Natural killer cell treated with Interleukin-12 subunit alpha and Interleukin-12 subunit beta and Interleukin-15 and Interleukin-18, amount 100 ng/mL, for 72 hours (primary cell): ENCODE results near the gene CDCA5. TPM values are rescaled to one million over a fixed set of nuclear protein-coding genes. Genes with fewer than 3 reads are reported as not detected.

Experiments
- ATAC-seq, 2 donors: fragments of 150-1000 bp; cut with Tn5 transposase in 1 of 2; sonication (Bioruptor Pico), chemical (Tn5 transposase) in 1 of 2; 2 replicates each; pipeline ENCODE4 v1.10.0; 2021
- DNase-seq: peaks from one replicate; pipeline ENCODE4 v3.0.0; 2022; ENCODE audit warnings: low spot score
- H3K27ac Mint-ChIP-seq, 2 donors: 1 replicate in 1 of 2; 2 replicates in 1 of 2; pipeline ENCODE4 v1.8.0; 2022; ENCODE audit warnings: mixed read lengths in 2 of 2, mild to moderate bottlenecking in 1 of 2, moderate library complexity in 1 of 2
- H3K27me3 Mint-ChIP-seq, 2 donors: 1 replicate in 1 of 2; 2 replicates in 1 of 2; pipeline ENCODE4 v1.8.0; 2022; ENCODE audit warnings: mixed read lengths in 2 of 2
- H3K36me3 Mint-ChIP-seq: one replicate; pipeline ENCODE4 v1.8.0; 2022; ENCODE audit warnings: mixed read lengths
- H3K4me1 Mint-ChIP-seq, 2 donors: 1 replicate in 1 of 2; 2 replicates in 1 of 2; pipeline ENCODE4 v1.8.0; 2022; ENCODE audit warnings: low read depth in 2 of 2, mixed read lengths in 2 of 2, mild to moderate bottlenecking in 1 of 2
- H3K4me3 Mint-ChIP-seq: one replicate; pipeline ENCODE4 v1.8.0; 2022; ENCODE audit warnings: mixed read lengths
- H3K9me3 Mint-ChIP-seq: 2 replicates; pipeline ENCODE4 v1.8.0; 2022; ENCODE audit warnings: mixed read lengths
- total RNA-seq, 2 donors: library from RNA; stranded (reverse); gene quantifications; one replicate each; pipeline ENCODE4 v1.2.3, GENCODE V29; 2022

CDCA5 gene
- total RNA-seq, 2 donors from 2014 or later, result 59.2 to 140 TPM

- Mint-ChIP-seq H3K27me3 (no peaks in the 10 kb centered on the region), H3K4me3 (no peak overlapping the region), H3K4me1 (peaks cover 20 to 35% of the 10 kb centered on the region in 2 donors), H3K9me3 (no peaks in the 10 kb centered on the region), H3K27ac (no peak overlapping the region), H3K36me3 (no peaks in the 10 kb centered on the region)
- ATAC-seq, result no peak
- peak; percentile 15 for DNase-seq
Observed at GRCh38 chr11:65107078-65107477, 23.2 kb upstream of the CDCA5 start.

GRCh38 chr11:65104628-65105027 lies 20.8 kb upstream of the CDCA5 start:
- H3K27me3 Mint-ChIP-seq, result no peaks in the 10 kb centered on the region
- no peaks in the 10 kb centered on the region for H3K36me3 Mint-ChIP-seq
- H3K4me3 Mint-ChIP-seq, result no peak overlapping the region
- ATAC-seq, result no peak
- H3K27ac Mint-ChIP-seq, result peak overlapping the region in 1 of 2 donors; percentile 85
- H3K4me1 Mint-ChIP-seq, result peaks cover 7 to 17% of the 10 kb centered on the region in 2 donors
- DNase-seq, result peak; percentile 13
- no peaks in the 10 kb centered on the region for H3K9me3 Mint-ChIP-seq

GRCh38 chr11:65103476-65103875 lies 19.6 kb upstream of the CDCA5 start:
- Mint-ChIP-seq H3K27me3 (no peaks in the 10 kb centered on the region), H3K27ac (no peak overlapping the region), H3K4me3 (no peak overlapping the region), H3K9me3 (no peaks in the 10 kb centered on the region), H3K36me3 (no peaks in the 10 kb centered on the region), H3K4me1 (peaks cover 14 to 22% of the 10 kb centered on the region in 2 donors)
- no peak for ATAC-seq
- DNase-seq, result peak; percentile 18

GRCh38 chr11:65102142-65103095 lies 18.6 kb upstream of the CDCA5 start:
- ATAC-seq, result no peak
- DNase-seq, result peak; percentile 39
- no peaks in the 10 kb centered on the region for H3K27me3 Mint-ChIP-seq
- H3K4me3 Mint-ChIP-seq, result no peak overlapping the region
- peaks cover 19 to 25% of the 10 kb centered on the region in 2 donors for H3K4me1 Mint-ChIP-seq
- no peaks in the 10 kb centered on the region for H3K36me3 Mint-ChIP-seq
- no peaks in the 10 kb centered on the region for H3K9me3 Mint-ChIP-seq
- H3K27ac Mint-ChIP-seq, result no peak overlapping the region

GRCh38 chr11:65100674-65101350 lies 17.0 kb upstream of the CDCA5 start:
- no peaks in the 10 kb centered on the region for H3K9me3 Mint-ChIP-seq
- ATAC-seq (no peak), DNase-seq (no peak)
- no peak overlapping the region for H3K4me3 Mint-ChIP-seq
- no peaks in the 10 kb centered on the region for H3K36me3 Mint-ChIP-seq
- H3K27me3 Mint-ChIP-seq, result no peaks in the 10 kb centered on the region
- H3K4me1 Mint-ChIP-seq, result peaks cover 19% of the 10 kb centered on the region in 2 donors
- no peak overlapping the region for H3K27ac Mint-ChIP-seq

- DNase-seq (peak; percentile 45), ATAC-seq (no peak)
- no peaks in the 10 kb centered on the region for H3K27me3 Mint-ChIP-seq
- H3K4me3 Mint-ChIP-seq, result peak overlapping the region; percentile 88
- no peaks in the 10 kb centered on the region for H3K9me3 Mint-ChIP-seq
- no peaks in the 10 kb centered on the region for H3K36me3 Mint-ChIP-seq
- peak overlapping the region; percentile 85 to 92 for H3K27ac Mint-ChIP-seq
- H3K4me1 Mint-ChIP-seq, result peaks cover 12 to 16% of the 10 kb centered on the region in 2 donors
Observed at GRCh38 chr11:65096926-65097325, 13.1 kb upstream of the CDCA5 start.

- peak within 1 kb of the TSS; percentile 85 to 92 for H3K27ac Mint-ChIP-seq
- H3K36me3 Mint-ChIP-seq, result no peaks in the 10 kb centered on the region
- no peaks in the 10 kb centered on the region for H3K9me3 Mint-ChIP-seq
- H3K27me3 Mint-ChIP-seq, result no peaks in the 10 kb centered on the region
- peak within 1 kb of the TSS; percentile 88 for H3K4me3 Mint-ChIP-seq
- peaks cover 12 to 16% of the 10 kb centered on the region in 2 donors for H3K4me1 Mint-ChIP-seq
- ATAC-seq (peak; percentile 97 to 98), DNase-seq (peak; percentile 88)
Observed at GRCh38 chr11:65095974-65096806, 12.3 kb upstream of the CDCA5 start, which contains the start of gene VPS51. Gene VPS51, plus strand, starts transcription at chr11:65096214. Its CDS starts 37 bp downstream, at chr11:65096251.

GRCh38 chr11:65095427-65095826 lies 11.6 kb upstream of the CDCA5 start:
- Mint-ChIP-seq H3K9me3 (no peaks in the 10 kb centered on the region), H3K27me3 (no peaks in the 10 kb centered on the region), H3K36me3 (no peaks in the 10 kb centered on the region), H3K4me1 (peaks cover 12 to 16% of the 10 kb centered on the region in 2 donors), H3K27ac (peak overlapping the region; percentile 85 to 92), H3K4me3 (peak overlapping the region; percentile 88)
- DNase-seq (no peak), ATAC-seq (no peak)

- H3K4me1 Mint-ChIP-seq, result peaks cover 4 to 5% of the 10 kb centered on the region in 2 donors
- H3K4me3 Mint-ChIP-seq, result no peak overlapping the region
- H3K27me3 Mint-ChIP-seq, result no peaks in the 10 kb centered on the region
- ATAC-seq, result no peak
- H3K9me3 Mint-ChIP-seq, result no peaks in the 10 kb centered on the region
- peaks cover 12% of the 10 kb centered on the region for H3K36me3 Mint-ChIP-seq
- no peak overlapping the region for H3K27ac Mint-ChIP-seq
- DNase-seq, result no peak
Observed at GRCh38 chr11:65090628-65091027, 6.8 kb upstream of the CDCA5 start.

GRCh38 chr11:65089621-65090020 lies 5.8 kb upstream of the CDCA5 start:
- Mint-ChIP-seq H3K27ac (no peak overlapping the region), H3K36me3 (peaks cover 15% of the 10 kb centered on the region), H3K4me1 (peaks cover 5 to 8% of the 10 kb centered on the region in 2 donors), H3K4me3 (no peak overlapping the region), H3K27me3 (no peaks in the 10 kb centered on the region), H3K9me3 (no peaks in the 10 kb centered on the region)
- ATAC-seq (no peak), DNase-seq (peak; percentile 31)

- no peak for ATAC-seq
- Mint-ChIP-seq H3K9me3 (no peaks in the 10 kb centered on the region), H3K36me3 (peaks cover 15% of the 10 kb centered on the region)
Observed at GRCh38 chr11:65087827-65088226, 4.0 kb upstream of the CDCA5 start.

GRCh38 chr11:65087216-65087615 lies 3.4 kb upstream of the CDCA5 start:
- ATAC-seq (no peak), DNase-seq (no peak)
- H3K4me3 Mint-ChIP-seq, result no peak overlapping the region
- H3K9me3 Mint-ChIP-seq, result no peaks in the 10 kb centered on the region
- H3K4me1 Mint-ChIP-seq, result peaks cover 23 to 32% of the 10 kb centered on the region in 2 donors
- H3K36me3 Mint-ChIP-seq, result peaks cover 15% of the 10 kb centered on the region
- no peak overlapping the region for H3K27ac Mint-ChIP-seq
- no peaks in the 10 kb centered on the region for H3K27me3 Mint-ChIP-seq

More at GRCh38 chr11:65087827-65088226, 4.0 kb upstream of the CDCA5 start:
- H3K4me3 Mint-ChIP-seq, result no peak overlapping the region
- no peaks in the 10 kb centered on the region for H3K27me3 Mint-ChIP-seq
- no peak for DNase-seq
- no peak overlapping the region for H3K27ac Mint-ChIP-seq
- H3K4me1 Mint-ChIP-seq, result peaks cover 20 to 26% of the 10 kb centered on the region in 2 donors

- Mint-ChIP-seq H3K4me3 (no peak overlapping the region), H3K27me3 (no peaks in the 10 kb centered on the region), H3K27ac (no peak overlapping the region), H3K4me1 (peaks cover 23 to 35% of the 10 kb centered on the region in 2 donors), H3K36me3 (peaks cover 15% of the 10 kb centered on the region), H3K9me3 (no peaks in the 10 kb centered on the region)
- ATAC-seq (no peak), DNase-seq (no peak)
Observed at GRCh38 chr11:65086809-65087208, 3.0 kb upstream of the CDCA5 start.
